ENCODE data around the gene LRFN4.

DNA sequence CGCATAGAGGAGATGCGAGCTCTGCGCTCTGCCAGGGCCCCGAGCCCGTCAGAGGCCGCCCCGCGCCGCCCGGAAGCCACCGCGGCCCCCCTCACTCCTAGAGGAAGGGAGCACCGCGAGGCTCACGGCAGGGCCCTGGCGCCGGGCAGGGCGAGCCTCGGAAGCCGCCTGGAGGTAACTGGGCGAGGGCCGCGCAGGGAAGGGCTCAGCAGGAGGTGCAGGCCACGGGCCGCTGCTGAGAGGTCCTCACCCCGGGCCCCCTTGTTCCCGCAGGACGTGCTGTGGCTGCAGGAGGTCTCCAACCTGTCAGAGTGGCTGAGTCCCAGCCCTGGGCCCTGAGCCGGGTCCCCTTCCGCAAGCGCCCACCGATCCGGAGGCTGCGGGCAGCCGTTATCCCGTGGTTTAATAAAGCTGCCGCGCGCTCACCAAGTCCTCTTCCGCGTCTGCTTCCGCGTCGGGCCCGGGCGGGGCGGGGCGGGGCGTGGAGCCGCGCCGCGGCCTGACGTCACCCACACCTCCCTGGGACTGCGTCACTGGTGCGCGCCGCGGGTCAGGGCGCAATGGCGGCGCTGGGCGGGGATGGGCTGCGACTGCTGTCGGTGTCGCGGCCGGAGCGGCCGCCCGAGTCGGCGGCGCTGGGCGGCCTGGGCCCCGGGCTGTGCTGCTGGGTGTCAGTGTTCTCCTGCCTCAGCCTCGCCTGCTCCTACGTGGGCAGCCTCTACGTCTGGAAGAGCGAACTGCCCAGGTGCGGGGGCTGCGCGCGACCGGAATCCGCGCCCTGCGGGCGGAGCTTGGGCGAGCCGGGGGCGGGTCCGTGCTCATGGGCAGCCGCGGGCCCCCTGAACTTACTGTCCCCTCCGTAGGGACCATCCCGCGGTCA lies 13.7 kb upstream of the LRFN4 start, which contains the start of gene RCE1:
- TF ChIP-seq SP1 (IDR thresholded peaks at IDR 0.05; ENCODE audit: low read depth, low read length): peak; percentile 49; the same call in 1 of the 2 replicates
- TF ChIP-seq, protein P1, sequence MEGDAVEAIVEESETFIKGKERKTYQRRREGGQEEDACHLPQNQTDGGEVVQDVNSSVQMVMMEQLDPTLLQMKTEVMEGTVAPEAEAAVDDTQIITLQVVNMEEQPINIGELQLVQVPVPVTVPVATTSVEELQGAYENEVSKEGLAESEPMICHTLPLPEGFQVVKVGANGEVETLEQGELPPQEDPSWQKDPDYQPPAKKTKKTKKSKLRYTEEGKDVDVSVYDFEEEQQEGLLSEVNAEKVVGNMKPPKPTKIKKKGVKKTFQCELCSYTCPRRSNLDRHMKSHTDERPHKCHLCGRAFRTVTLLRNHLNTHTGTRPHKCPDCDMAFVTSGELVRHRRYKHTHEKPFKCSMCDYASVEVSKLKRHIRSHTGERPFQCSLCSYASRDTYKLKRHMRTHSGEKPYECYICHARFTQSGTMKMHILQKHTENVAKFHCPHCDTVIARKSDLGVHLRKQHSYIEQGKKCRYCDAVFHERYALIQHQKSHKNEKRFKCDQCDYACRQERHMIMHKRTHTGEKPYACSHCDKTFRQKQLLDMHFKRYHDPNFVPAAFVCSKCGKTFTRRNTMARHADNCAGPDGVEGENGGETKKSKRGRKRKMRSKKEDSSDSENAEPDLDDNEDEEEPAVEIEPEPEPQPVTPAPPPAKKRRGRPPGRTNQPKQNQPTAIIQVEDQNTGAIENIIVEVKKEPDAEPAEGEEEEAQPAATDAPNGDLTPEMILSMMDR (IDR thresholded peaks at IDR 0.05; ENCODE audit: control extremely low read depth in 1 of 3, insufficient read depth in 1 of 3, low read depth in 1 of 3, low read length in 3 of 3): no peak
- peak; percentile 94 for TF ChIP-seq POLR2AphosphoS5 (IDR thresholded peaks at IDR 0.05; ENCODE audit: low read depth, low read length)
- TF ChIP-seq, protein P2, sequence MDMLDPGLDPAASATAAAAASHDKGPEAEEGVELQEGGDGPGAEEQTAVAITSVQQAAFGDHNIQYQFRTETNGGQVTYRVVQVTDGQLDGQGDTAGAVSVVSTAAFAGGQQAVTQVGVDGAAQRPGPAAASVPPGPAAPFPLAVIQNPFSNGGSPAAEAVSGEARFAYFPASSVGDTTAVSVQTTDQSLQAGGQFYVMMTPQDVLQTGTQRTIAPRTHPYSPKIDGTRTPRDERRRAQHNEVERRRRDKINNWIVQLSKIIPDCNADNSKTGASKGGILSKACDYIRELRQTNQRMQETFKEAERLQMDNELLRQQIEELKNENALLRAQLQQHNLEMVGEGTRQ (IDR thresholded peaks at IDR 0.05; ENCODE audit: low read length): no peak
- no peak for TF ChIP-seq SUZ12 (IDR thresholded peaks at IDR 0.05; ENCODE audit: low read length)
- peak; percentile 50; the same call in 1 of the 2 replicates for TF ChIP-seq JUND (IDR thresholded peaks at IDR 0.05; ENCODE audit: low read length)
- TF ChIP-seq EP300 (IDR thresholded peaks at IDR 0.05; ENCODE audit: borderline replicate concordance in 1 of 2, low read depth in 2 of 2, low read length in 2 of 2): peak in 1 of 2 experiments; percentile 40; a peak in 1 of 3 replicates
- TF ChIP-seq, protein P3, sequence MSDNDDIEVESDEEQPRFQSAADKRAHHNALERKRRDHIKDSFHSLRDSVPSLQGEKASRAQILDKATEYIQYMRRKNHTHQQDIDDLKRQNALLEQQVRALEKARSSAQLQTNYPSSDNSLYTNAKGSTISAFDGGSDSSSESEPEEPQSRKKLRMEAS (IDR thresholded peaks at IDR 0.05): peak; percentile 45; the same call in 1 of the 2 replicates
- TF ChIP-seq CHD2 (IDR thresholded peaks at IDR 0.05; ENCODE audit: low read length): peak; percentile 25; the same call in 1 of the 2 replicates
- peak; percentile 98 for TF ChIP-seq YY1 (IDR thresholded peaks at IDR 0.05; ENCODE audit: low read depth, low read length)
- TF ChIP-seq GTF2F1 (IDR thresholded peaks at IDR 0.05; ENCODE audit: borderline replicate concordance, low read depth, low read length): no peak
- no peak for TF ChIP-seq JUN (IDR thresholded peaks at IDR 0.05; ENCODE audit: low read depth, low read length)
- peak; percentile 77 to 98 for TF ChIP-seq POLR2A (IDR thresholded peaks at IDR 0.05; ENCODE audit: control extremely low read depth in 1 of 2, low read depth in 2 of 2, low read length in 2 of 2)

Measured in H1 (cell line).